Measurements from ENCODE around the gene TYSND1.
"Not testable (repeated sequence)": the region's sequence is repeated elsewhere in the genome, so short reads cannot be mapped to it uniquely, and the experiment has no call there.

Gene TYSND1

GRCh38 chr10:70146489-70147258 lies at the start of gene TYSND1:
TYSND1 (minus strand) TSS chr10:70146700; CDS start chr10:70146586, 114 bp downstream.
- peak; percentile 98 for DNase-seq

DNA sequence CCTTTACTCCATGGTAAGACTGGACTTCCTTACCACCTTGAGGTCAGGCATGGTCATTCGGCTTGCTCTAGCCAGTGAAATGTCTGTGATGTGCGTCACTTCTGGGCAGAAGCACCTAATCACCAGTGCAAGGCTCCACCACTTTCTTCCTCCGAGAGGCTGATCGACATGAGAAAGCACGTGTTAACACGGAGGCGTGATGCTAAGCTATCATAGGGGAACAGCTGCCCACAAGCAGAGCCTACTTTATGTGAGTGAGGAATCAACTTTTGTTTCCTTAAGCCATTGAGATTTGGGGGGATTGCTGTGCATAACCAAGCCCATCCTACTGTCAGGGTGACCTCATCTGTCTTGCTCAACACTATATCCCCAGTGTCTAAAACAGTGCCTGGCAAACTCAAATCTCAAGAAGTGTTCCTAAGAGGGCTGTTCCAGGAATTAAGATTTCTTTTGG lies 46.9 kb upstream of the TYSND1 start:
- DNase-seq = no peak

DNA sequence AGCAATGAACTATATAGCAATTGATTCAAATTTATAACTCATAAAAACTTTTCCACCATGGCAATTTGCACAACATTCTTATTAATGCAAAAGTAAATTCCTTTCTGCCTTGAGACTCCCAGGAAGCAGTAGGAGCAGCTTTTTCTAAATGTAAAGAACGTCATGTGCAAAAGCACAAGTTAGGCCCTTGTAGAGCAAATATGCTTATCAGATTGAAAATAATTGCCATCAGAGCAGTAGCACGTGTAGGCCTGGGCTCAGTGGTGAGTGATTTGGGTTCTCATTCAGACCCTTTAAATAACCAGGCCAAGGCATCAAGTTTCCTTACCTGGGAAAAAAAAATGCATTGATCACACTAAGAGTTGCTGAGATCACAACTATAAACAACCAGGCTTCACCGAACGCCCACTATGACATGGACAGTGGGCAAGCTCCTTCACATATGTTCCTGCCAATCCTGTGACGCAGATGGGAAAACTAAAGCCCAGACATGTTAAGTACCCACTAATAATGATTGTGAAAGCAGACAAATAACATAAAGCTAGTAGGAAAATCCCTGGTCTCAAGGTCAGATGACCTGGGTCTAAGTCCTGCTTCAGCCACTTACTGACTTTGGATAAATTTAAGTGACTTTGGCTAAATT lies 45.9 kb upstream of the TYSND1 start:
- no peak for DNase-seq

GRCh38 chr10:70191972-70192305 lies 45.4 kb upstream of the TYSND1 start:
- no peak for DNase-seq

DNA sequence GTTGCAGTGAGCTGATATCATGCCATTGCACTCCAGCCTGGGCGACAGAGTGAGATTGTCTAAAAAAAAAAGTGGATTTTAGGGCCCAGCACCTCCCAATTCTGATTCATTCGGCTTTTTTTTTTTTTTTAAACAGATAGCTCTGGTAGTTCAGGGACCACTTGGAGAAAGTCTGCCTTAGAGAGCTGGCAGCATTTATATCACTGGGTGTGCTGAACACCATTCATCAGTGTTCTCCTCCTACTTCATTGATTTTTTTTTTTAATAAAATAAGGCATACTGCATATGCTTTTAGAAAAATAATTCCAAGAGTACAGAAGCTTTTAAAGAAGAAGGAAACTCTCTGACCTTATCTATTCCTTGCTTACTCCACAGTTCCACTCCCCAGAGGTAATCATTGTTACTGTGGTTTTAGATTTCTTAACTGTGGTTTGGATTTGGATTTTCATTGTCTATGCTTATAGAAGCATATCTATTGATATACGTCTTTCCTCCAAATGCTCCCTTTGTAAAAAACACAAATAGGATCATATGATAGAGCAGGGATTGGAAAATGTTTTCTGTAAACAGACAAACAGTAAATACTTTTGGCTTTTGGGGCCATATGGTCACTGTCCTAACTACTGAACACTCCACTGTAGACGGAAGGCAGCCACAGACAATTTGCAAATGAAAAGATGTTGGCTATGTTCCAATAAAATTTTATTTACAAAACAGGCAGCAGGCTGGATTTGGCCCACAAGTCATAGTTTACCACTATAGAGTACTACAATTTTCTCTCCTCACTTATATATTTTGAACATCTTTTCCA lies 44.9 kb upstream of the TYSND1 start:
- DNase-seq = no peak

- DNase-seq = no peak
These were observed 44.1 kb upstream of the TYSND1 start for GRCh38 chr10:70190581-70190980.

GRCh38 chr10:70190102-70190501 lies 43.6 kb upstream of the TYSND1 start:
- no peak for DNase-seq

GRCh38 chr10:70188768-70189167 lies 42.3 kb upstream of the TYSND1 start:
- no peak for DNase-seq

- DNase-seq = no peak
These were observed 40.1 kb upstream of the TYSND1 start for GRCh38 chr10:70186571-70186970.

- no peak for DNase-seq
These were observed 39.6 kb upstream of the TYSND1 start for GRCh38 chr10:70186090-70186489.

DNA sequence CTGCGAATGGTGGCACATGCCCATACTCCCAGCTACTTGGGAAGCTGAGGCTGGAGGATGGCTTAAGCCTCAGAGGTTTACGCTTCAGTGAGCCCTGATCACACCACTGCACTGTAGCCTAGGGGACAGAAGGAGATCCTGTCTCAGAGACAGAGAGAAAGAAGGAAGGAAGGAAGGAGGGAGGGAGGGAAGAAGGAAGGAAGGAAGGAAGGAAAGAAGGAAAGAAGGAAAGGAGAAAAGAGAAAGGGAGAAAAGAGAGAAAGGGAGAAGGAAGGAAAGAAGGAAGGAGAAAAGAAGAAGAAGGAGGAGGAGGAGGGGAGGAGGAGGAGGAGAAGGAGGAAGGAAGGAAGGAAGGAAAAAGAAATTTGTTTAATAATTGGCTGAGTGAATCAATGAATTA lies 36.8 kb upstream of the TYSND1 start:
- no peak for DNase-seq

DNA sequence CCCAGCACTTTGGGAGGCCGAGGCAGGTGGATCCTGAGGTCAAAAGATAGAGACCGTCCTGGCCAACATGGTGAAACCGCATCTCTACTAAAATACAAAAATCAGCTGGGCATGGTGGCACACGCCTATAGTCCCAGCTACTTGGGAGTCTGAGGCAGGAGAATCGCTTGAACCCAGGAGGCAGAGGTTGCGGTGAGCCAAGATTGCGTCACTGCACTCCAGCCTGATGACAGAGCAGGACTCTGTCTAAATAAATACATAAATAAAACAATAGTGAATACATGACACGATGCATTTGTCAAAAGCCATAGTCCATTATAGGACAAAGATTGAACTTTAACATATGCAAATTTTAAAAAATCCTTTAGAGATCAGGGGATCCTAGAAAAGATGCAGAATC lies 32.7 kb upstream of the TYSND1 start:
- DNase-seq = not testable (repeated sequence)

- DNase-seq = no peak
These were observed 31.7 kb upstream of the TYSND1 start for GRCh38 chr10:70178139-70178725.

DNA sequence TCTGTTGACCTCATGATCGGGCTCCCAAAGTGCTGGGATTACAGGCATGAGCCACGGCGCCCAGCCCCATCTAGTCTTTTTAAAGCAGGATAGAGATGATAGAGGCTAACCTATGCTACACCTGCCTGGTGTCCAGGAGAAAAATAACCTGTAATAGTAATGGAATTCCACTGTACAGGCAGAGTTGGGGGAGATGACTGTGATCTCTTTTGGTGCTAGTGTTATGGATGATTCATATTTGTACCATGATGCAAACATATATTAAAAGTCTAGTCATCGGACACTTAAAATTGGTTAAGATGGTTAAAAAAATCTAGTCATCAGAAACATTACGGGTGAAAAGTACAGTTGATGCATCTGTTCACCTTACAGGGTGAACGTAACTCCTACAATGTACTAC lies 29.9 kb upstream of the TYSND1 start:
- no peak for DNase-seq

GRCh38 chr10:70175516-70175915 lies 29.0 kb upstream of the TYSND1 start:
- DNase-seq = no peak

GRCh38 chr10:70174058-70174741 lies 27.7 kb upstream of the TYSND1 start:
- no peak for DNase-seq

GRCh38 chr10:70169649-70170364 lies 23.3 kb upstream of the TYSND1 start:
- DNase-seq = no peak

- no peak for DNase-seq
These were observed 22.5 kb upstream of the TYSND1 start for GRCh38 chr10:70169011-70169410.

GRCh38 chr10:70167246-70167645 lies 20.7 kb upstream of the TYSND1 start:
- no peak for DNase-seq

DNA sequence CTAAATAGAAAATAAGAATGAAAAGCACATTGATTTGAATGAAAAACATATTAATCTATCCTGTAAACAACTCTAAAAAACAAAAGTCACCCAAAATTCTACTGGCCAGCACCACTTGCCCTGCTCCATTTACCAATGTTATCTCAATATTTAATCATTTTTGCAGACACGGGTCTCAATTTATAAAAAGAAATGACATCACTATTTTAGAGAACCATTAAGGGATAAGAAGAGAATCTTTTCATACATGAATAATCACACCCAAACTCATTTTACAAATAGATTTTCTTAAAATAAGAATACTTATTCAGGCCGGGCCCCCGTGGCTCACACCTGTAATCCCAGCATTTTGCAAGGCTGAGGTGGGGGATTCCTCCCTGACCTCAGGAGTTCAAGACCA lies 19.9 kb upstream of the TYSND1 start:
- no peak for DNase-seq

DNA sequence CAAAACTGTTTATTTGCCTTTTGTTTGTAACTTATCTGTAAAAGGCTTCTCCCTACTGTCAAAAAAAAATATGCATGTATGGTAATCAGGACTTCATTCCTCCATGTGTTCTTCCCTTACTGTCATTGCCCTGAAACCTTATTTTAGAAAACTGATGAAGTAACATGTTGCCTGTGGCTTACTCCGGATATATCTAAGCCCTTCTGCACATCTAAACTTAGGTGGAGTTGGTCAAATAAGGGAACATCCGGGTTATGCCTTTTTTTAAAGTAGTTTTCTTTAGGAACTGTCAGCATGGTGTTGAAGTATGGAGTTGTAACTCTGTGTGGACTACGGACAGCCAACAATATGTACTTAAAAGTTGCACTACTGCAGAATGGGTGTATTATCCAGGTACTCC lies 17.7 kb upstream of the TYSND1 start:
- no peak for DNase-seq

- no peak for DNase-seq
These were observed 16.9 kb upstream of the TYSND1 start for GRCh38 chr10:70163448-70163847.
